HEK293T (cell line): Measurements from ENCODE around the gene BCR.

ENCODE experiments used
- ARNT ChIP-seq: fragments of 450-650 bp; IDR thresholded peaks from 2 replicates; pipeline ENCODE4 v1.6.1; 2017; ENCODE audit warnings: mild to moderate bottlenecking
- BHLHE40 ChIP-seq: fragments of 450-650 bp; IDR thresholded peaks from 2 replicates; pipeline ENCODE4 v1.6.1; 2016; ENCODE audit warnings: mild to moderate bottlenecking, moderate library complexity, borderline replicate concordance
- CTBP1 ChIP-seq: fragments of 450-650 bp; IDR thresholded peaks from 2 replicates; pipeline ENCODE4 v1.6.1; 2016; ENCODE audit warnings: borderline replicate concordance
- ELF4 ChIP-seq: fragments of 450-650 bp; IDR thresholded peaks from 2 replicates; pipeline ENCODE4 v1.6.1; 2017; ENCODE audit warnings: antibody characterized with exemption
- FOXA1 ChIP-seq: fragments of 450-650 bp; IDR thresholded peaks from 2 replicates; pipeline ENCODE4 v1.6.1; 2016; ENCODE audit warnings: mild to moderate bottlenecking
- ZNF384 ChIP-seq: fragments of 450-650 bp; IDR thresholded peaks from 2 replicates; pipeline ENCODE4 v1.6.1; 2016

GRCh38 chr22:23365524-23365923 is 185.2 kb downstream of the BCR start:
- TF ChIP-seq BHLHE40 (no peak), FOXA1 (no peak), ELF4 (no peak), CTBP1 (no peak), ZNF384 (no peak), ARNT (no peak)
